ENCODE measurements around the gene LARP4B. TPM values are rescaled to one million over a fixed set of nuclear protein-coding genes. Genes with fewer than 3 reads are reported as not detected.

LARP4B gene
- total and polyA plus RNA-seq, 2 of the 13 experiments (the other 11 are each of a cell fraction or from before 2014, with no cell fraction given): 19.5 to 30.2 TPM

- Histone ChIP-seq H3K36me3 (replicated peaks in 1 of 2; ENCODE audit: control insufficient read depth in 1 of 2, insufficient read depth in 2 of 2, low read length in 2 of 2) (peaks cover 21 to 81% of the 10 kb centered on the region in 2 experiments), H3K4me3 (replicated peaks in 1 of 3; ENCODE audit: insufficient read depth in 1 of 3, low read depth in 2 of 3, low read length in 3 of 3) (no peak overlapping the region), H3K27ac (ENCODE audit: extremely low read length, insufficient read depth, low read length) (no peak overlapping the region), H3K27me3 (ENCODE audit: control insufficient read depth in 1 of 2, insufficient read depth in 2 of 2, low read length in 2 of 2) (no peaks in the 10 kb centered on the region), H2AFZ (ENCODE audit: low read length) (no peak overlapping the region), H3K4me1 (ENCODE audit: insufficient read depth, low read length) (no peaks in the 10 kb centered on the region), H3K79me2 (ENCODE audit: insufficient read depth, low read length) (peaks cover 19% of the 10 kb centered on the region), H4K20me1 (ENCODE audit: insufficient read depth, low read length) (no peaks in the 10 kb centered on the region), H3K4me2 (ENCODE audit: low read depth, low read length) (no peak overlapping the region), H3K9me3 (ENCODE audit: low read length) (no peaks in the 10 kb centered on the region), H3K9ac (ENCODE audit: insufficient read depth, low read depth, low read length) (no peak overlapping the region)
- TF ChIP-seq, protein P1, sequence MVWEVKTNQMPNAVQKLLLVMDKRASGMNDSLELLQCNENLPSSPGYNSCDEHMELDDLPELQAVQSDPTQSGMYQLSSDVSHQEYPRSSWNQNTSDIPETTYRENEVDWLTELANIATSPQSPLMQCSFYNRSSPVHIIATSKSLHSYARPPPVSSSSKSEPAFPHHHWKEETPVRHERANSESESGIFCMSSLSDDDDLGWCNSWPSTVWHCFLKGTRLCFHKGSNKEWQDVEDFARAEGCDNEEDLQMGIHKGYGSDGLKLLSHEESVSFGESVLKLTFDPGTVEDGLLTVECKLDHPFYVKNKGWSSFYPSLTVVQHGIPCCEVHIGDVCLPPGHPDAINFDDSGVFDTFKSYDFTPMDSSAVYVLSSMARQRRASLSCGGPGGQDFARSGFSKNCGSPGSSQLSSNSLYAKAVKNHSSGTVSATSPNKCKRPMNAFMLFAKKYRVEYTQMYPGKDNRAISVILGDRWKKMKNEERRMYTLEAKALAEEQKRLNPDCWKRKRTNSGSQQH (CRISPR knock-in tag; IDR thresholded peaks at IDR 0.05; ENCODE audit: low read depth): no peak
- no peak for TF ChIP-seq ZNF550 (CRISPR knock-in tag; IDR thresholded peaks at IDR 0.05; ENCODE audit: borderline replicate concordance)
- TF ChIP-seq, protein P2, sequence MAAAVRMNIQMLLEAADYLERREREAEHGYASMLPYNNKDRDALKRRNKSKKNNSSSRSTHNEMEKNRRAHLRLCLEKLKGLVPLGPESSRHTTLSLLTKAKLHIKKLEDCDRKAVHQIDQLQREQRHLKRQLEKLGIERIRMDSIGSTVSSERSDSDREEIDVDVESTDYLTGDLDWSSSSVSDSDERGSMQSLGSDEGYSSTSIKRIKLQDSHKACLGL (CRISPR knock-in tag; IDR thresholded peaks at IDR 0.05): no peak
- no peak for TF ChIP-seq PAWR (CRISPR knock-in tag; IDR thresholded peaks at IDR 0.05; ENCODE audit: borderline replicate concordance)
- no peak for TF ChIP-seq ZNF281 (CRISPR knock-in tag; IDR thresholded peaks at IDR 0.05; ENCODE audit: borderline replicate concordance)
- TF ChIP-seq ZSCAN21 (CRISPR knock-in tag; IDR thresholded peaks at IDR 0.05; ENCODE audit: borderline replicate concordance): no peak
- ATAC-seq: no peak
- whole genome bisulfite sequencing (ENCODE audit: low lambda C conversion rate): 86% methylated on average over 4 of the region's 4 CpGs
- no TSS peak for BruUV-seq (replicated peaks)
- ChIA-PET POLR2A (no interaction called here), CTCF (ENCODE audit: low intra/inter-chr PET ratio, low total read pairs) (no interaction called here)
- FAIRE-seq: no peak
- in situ Hi-C loops (cut with HindIII; ENCODE audit: extremely low pct_ligation_motif_present, low pct_unique_long_range_greater_than_20kb) (no loop called here), intact Hi-C loops (cut with micrococcal nuclease; ENCODE audit: unreplicated experiment) (no loop called here)
- no peak for DNase-seq (ENCODE audit: low spot score)
Measured at GRCh38 chr10:866577-866941, 64.9 kb downstream of the LARP4B start.
